Neuronal stem cell (in vitro differentiated cells): ENCODE data around the gene NRF1. TPM values are rescaled to one million over a fixed set of nuclear protein-coding genes. Genes with fewer than 3 reads are reported as not detected.
"Not testable (repeated sequence)": the region's sequence is repeated elsewhere in the genome, so short reads cannot be mapped to it uniquely, and the experiment has no call there.

ENCODE experiments used
- DNase-seq: peaks from one replicate; pipeline ENCODE4 v3.0.0-alpha.2; 2013; ENCODE audit warnings: low spot score
- H2AFZ ChIP-seq: one replicate; pipeline ENCODE4 v1.6.1; 2013; ENCODE audit warnings: mild to moderate bottlenecking, low read length, inconsistent platforms
- H2AK5ac ChIP-seq: 2 replicates; pipeline ENCODE4 v1.6.1; 2013; ENCODE audit warnings: low read depth, mild to moderate bottlenecking, inconsistent platforms, low read length, moderate library complexity, mixed read lengths
- H2BK120ac ChIP-seq: 2 replicates; pipeline ENCODE4 v1.6.1; 2013; ENCODE audit warnings: low read depth, mild to moderate bottlenecking, inconsistent platforms, low read length, moderate library complexity, mixed read lengths
- H2BK12ac ChIP-seq: one replicate; pipeline ENCODE4 v1.6.1; 2013; ENCODE audit warnings: low read length, inconsistent platforms
- H2BK15ac ChIP-seq: 2 replicates; pipeline ENCODE4 v1.6.1; 2013; ENCODE audit warnings: mild to moderate bottlenecking, low read length, inconsistent platforms, mixed read lengths
- H2BK5ac ChIP-seq: one replicate; pipeline ENCODE4 v1.6.1; 2013; ENCODE audit warnings: inconsistent platforms, mild to moderate bottlenecking, low read length, moderate library complexity
- H3K14ac ChIP-seq: one replicate; pipeline ENCODE4 v1.6.1; 2013; ENCODE audit warnings: low read length, inconsistent platforms
- H3K18ac ChIP-seq: 2 replicates; pipeline ENCODE4 v1.6.1; 2013; ENCODE audit warnings: low read length, inconsistent platforms
- H3K23ac ChIP-seq: 2 replicates; pipeline ENCODE4 v1.6.1; 2013; ENCODE audit warnings: low read depth, mild to moderate bottlenecking, mixed read lengths, low read length, inconsistent platforms; ENCODE audit not compliant: poor library complexity
- H3K27ac ChIP-seq: replicated peaks from 3 replicates; pipeline ENCODE4 v1.5.1; 2013; ENCODE audit warnings: low read length, inconsistent platforms
- H3K27me3 ChIP-seq, 3 experiments: 2 replicates each; pipeline ENCODE4 v1.6.1; 2013; ENCODE audit warnings: low read length in 3 of 3, mild to moderate bottlenecking in 2 of 3, inconsistent platforms in 1 of 3, low read depth in 1 of 3, mixed read lengths in 1 of 3, moderate library complexity in 1 of 3; ENCODE audit not compliant: control insufficient read depth in 3 of 3, insufficient read depth in 3 of 3
- H3K36me3 ChIP-seq, 2 donors: replicated peaks in 1 of 2; 2 replicates each; pipeline ENCODE4 v1.6.1; 2013; ENCODE audit warnings: low read length in 2 of 2; ENCODE audit not compliant: control insufficient read depth in 2 of 2, insufficient read depth in 2 of 2
- H3K4ac ChIP-seq: 2 replicates; pipeline ENCODE4 v1.6.1; 2013; ENCODE audit warnings: inconsistent platforms, mild to moderate bottlenecking, low read length, moderate library complexity
- H3K4me1 ChIP-seq, 2 donors: 1 replicate in 1 of 2; 2 replicates in 1 of 2; pipeline ENCODE4 v1.6.1; 2013; ENCODE audit warnings: low read length in 2 of 2, low read depth in 1 of 2; ENCODE audit not compliant: control insufficient read depth in 2 of 2, insufficient read depth in 1 of 2
- H3K4me2 ChIP-seq: one replicate; pipeline ENCODE4 v1.6.1; 2013; ENCODE audit warnings: mild to moderate bottlenecking, low read length, inconsistent platforms; ENCODE audit not compliant: insufficient read depth, poor library complexity, severe bottlenecking
- H3K4me3 ChIP-seq, 2 donors: 2 replicates each; pipeline ENCODE4 v1.5.1; 2013; ENCODE audit warnings: low read length in 2 of 2, mild to moderate bottlenecking in 2 of 2, inconsistent platforms in 1 of 2, moderate library complexity in 1 of 2
- H3K79me1 ChIP-seq: one replicate; pipeline ENCODE4 v1.6.1; 2013; ENCODE audit warnings: low read depth, mild to moderate bottlenecking, inconsistent platforms, low read length, moderate library complexity
- H3K9ac ChIP-seq: one replicate; pipeline ENCODE4 v1.6.1; 2013; ENCODE audit warnings: mild to moderate bottlenecking, low read depth, low read length, inconsistent platforms; ENCODE audit not compliant: poor library complexity
- H3K9me3 ChIP-seq, 2 donors: replicated peaks in 1 of 2; 2 replicates each; pipeline versions ENCODE3 to v1.6.1; 2013; ENCODE audit warnings: low read length in 2 of 2, mild to moderate bottlenecking in 2 of 2, inconsistent platforms in 1 of 2, low read depth in 1 of 2, mixed read lengths in 1 of 2, moderate library complexity in 1 of 2; ENCODE audit not compliant: control insufficient read depth in 2 of 2, insufficient read depth in 1 of 2
- H4K8ac ChIP-seq: one replicate; pipeline ENCODE4 v1.6.1; 2013; ENCODE audit warnings: low read depth, mild to moderate bottlenecking, inconsistent platforms, low read length, moderate library complexity
- H4K91ac ChIP-seq: one replicate; pipeline ENCODE4 v1.6.1; 2013; ENCODE audit warnings: low read length, low read depth, mild to moderate bottlenecking, inconsistent platforms; ENCODE audit not compliant: poor library complexity
- WGBS, 2 donors: extraction: QIAGEN DNeasy Blood & Tissue Kit; methylation state at CpG; one replicate each; pipeline ENCODE4 v1.1.7; 2013; ENCODE audit warnings: missing lambda C conversion rate in 2 of 2, mixed read lengths in 1 of 2; ENCODE audit not compliant: insufficient read length in 2 of 2, insufficient replicate concordance in 1 of 2; ENCODE audit errors: extremely low coverage in 2 of 2; 5-methylcytosine and 5-hydroxymethylcytosine counted together
- polyA plus RNA-seq, 2 experiments: library from polyadenylated mRNA; stranded (reverse); fragments of 200-250 nt; gene quantifications; one replicate each; pipeline ENCODE4 v1.2.3, GENCODE V29; 2013

NRF1 gene
- polyA plus RNA-seq (2013, experiment 1 of 2): 14.3 TPM
- 14.5 TPM for polyA plus RNA-seq (2013, experiment 2 of 2)

DNA sequence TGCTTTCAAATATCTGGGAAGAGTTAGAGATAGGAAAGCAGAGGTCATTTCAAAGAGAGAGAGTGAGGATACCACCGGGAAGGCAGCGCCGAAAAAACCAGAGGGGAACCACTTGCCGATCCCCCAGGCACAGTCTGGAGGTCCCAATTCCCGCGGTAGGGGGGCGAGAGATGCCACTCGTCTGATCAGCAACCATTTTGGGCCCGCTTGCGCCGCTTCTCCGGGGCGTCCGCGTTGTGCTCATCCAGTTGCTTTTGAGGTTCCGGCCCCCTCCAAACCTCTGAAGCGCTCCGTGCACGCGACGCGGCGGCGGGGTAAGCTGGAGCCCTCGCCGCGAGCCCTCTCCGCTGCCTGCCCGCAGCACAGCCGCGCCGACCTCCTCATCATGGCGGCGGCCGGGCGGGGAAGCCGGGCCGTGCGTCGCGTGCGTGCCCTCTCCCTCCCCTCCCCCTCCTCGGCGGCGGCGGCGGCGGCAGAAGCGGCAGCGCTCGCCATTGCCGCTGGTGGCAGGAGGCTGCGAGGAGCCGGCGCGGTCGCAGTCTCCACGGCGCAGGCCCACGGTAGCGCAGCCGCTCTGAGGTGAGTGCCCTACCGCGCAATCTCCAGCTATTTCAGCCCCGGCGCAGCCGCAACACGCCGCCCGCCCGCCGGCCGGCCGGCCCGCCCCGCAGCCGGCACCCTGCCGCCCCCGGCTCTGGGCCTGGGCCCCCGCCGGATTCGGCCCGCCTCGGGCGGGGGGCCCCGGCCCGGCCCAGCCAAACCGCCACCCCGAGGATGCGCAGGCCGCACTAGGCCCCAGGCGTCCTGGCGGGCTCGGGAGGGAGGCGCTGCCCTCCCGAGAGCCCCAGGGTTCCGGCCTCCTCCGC is at the start of gene NRF1:
Gene NRF1 (plus strand): TSS at position 475 of the 866 bp plus-strand sequence. CDS start 45,632 bp downstream, outside the sequence.
- H2AFZ ChIP-seq: peak within 1 kb of the TSS; percentile 98
- DNase-seq: peak; percentile 86
- H3K18ac ChIP-seq: peak within 1 kb of the TSS; percentile 99

GRCh38 chr7:129566323-129566722 is 45.2 kb upstream of the NRF1 start:
- H3K4me1 ChIP-seq, H3K14ac ChIP-seq, H3K23ac ChIP-seq, H3K18ac ChIP-seq, H3K4ac ChIP-seq, H2AFZ ChIP-seq, H2BK120ac ChIP-seq, H2BK5ac ChIP-seq, H3K27me3 ChIP-seq, H3K4me2 ChIP-seq, H2BK15ac ChIP-seq, H3K27ac ChIP-seq, H4K8ac ChIP-seq, H3K4me3 ChIP-seq, H3K36me3 ChIP-seq, DNase-seq, H4K91ac ChIP-seq, H2BK12ac ChIP-seq, H2AK5ac ChIP-seq, H3K9me3 ChIP-seq, H3K9ac ChIP-seq, H3K79me1 ChIP-seq: not testable (repeated sequence)
- WGBS, 2 donors: no CpG with 5 or more reads among the region's 2 CpGs

More for the DNA sequence above, at the start of gene NRF1:
- H3K27me3 ChIP-seq: no peaks in the 10 kb centered on the region
- peak within 1 kb of the TSS; percentile 41 for H2AK5ac ChIP-seq
- peaks cover 2 to 15% of the 10 kb centered on the region in 2 donors for H3K4me1 ChIP-seq
- no peak within 1 kb of the TSS for H2BK12ac ChIP-seq
- H2BK5ac ChIP-seq: peak within 1 kb of the TSS; percentile 98
- H3K9ac ChIP-seq: peak within 1 kb of the TSS; percentile 97
- peaks cover 11 to 40% of the 10 kb centered on the region in 2 donors for H3K36me3 ChIP-seq
- WGBS, 2 donors: no CpG with 5 or more reads among the region's 98 CpGs
- H4K8ac ChIP-seq: peak within 1 kb of the TSS; percentile 29
- H4K91ac ChIP-seq: peak within 1 kb of the TSS; percentile 59
- peak within 1 kb of the TSS; percentile 99 for H3K23ac ChIP-seq
- peaks cover 8% of the 10 kb centered on the region for H3K79me1 ChIP-seq
- H3K4me2 ChIP-seq: peak within 1 kb of the TSS; percentile 79
- no peak within 1 kb of the TSS for H2BK15ac ChIP-seq
- peak within 1 kb of the TSS; percentile 82 to 95 for H3K4me3 ChIP-seq
- peak within 1 kb of the TSS; percentile 16 for H2BK120ac ChIP-seq
- H3K14ac ChIP-seq: peak within 1 kb of the TSS; percentile 94
- H3K9me3 ChIP-seq: peaks cover 0 to 4% of the 10 kb centered on the region in 2 donors
- H3K27ac ChIP-seq: peak within 1 kb of the TSS; percentile 91
- peak within 1 kb of the TSS; percentile 54 for H3K4ac ChIP-seq

DNA sequence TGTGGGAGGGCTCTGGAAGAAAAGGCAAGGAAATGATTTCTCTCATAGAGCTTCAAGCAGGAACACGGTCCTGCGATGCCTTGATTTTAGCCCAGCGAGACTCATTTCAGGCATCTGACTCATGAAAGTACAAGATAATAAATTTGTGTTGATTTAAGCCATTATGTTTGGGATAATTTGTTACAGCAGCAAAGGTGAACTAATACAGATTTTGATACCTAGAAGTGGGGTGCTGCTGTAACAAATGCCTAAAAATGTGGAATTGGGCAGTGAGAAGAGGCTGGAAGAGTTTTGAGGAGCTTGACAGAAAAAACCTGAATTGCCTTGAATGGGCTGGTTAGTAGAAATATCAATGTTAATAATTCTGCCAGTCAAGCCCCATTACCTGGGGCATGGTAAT is 44.1 kb upstream of the NRF1 start:
- Histone ChIP-seq H3K4ac (no peak overlapping the region), H3K4me2 (no peak overlapping the region), H3K14ac (no peak overlapping the region), H2BK15ac (no peak overlapping the region), H3K36me3 (no peaks in the 10 kb centered on the region), H3K18ac (no peak overlapping the region), H2BK12ac (no peak overlapping the region), H3K27me3 (no peaks in the 10 kb centered on the region), H3K23ac (no peak overlapping the region), H3K4me3 (no peak overlapping the region), H3K9ac (no peak overlapping the region), H3K4me1 (no peaks in the 10 kb centered on the region), H3K9me3 (no peaks in the 10 kb centered on the region), H4K8ac (no peak overlapping the region), H2AK5ac (no peak overlapping the region), H2BK120ac (no peak overlapping the region), H4K91ac (no peak overlapping the region), H2BK5ac (no peak overlapping the region), H2AFZ (no peak overlapping the region), H3K27ac (no peak overlapping the region), H3K79me1 (no peaks in the 10 kb centered on the region)
- no peak for DNase-seq
- WGBS, 2 donors: no CpG with 5 or more reads among the region's 3 CpGs

DNA sequence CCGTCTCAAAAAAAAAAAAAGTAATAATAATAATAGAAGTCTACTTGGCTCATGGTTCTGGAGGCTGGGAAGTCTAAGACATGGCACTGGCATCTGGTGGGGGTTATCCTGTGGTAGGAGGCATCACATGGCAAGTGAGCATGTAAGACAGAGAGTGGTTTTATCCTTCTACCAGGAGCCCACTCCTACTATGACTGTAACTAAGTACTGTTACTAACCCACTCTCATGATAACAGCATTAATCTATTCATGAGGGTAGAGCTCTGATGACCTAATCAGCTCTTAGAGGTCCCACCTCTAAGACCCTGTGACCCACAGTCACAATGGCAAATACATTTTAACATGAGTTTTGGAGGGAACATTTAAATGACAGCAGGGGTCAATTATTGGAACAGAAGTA is 43.3 kb upstream of the NRF1 start:
- Histone ChIP-seq H3K79me1 (no peaks in the 10 kb centered on the region), H3K18ac (no peak overlapping the region), H2BK15ac (no peak overlapping the region), H3K4ac (no peak overlapping the region), H3K27me3 (no peaks in the 10 kb centered on the region), H2AFZ (no peak overlapping the region), H4K91ac (no peak overlapping the region), H3K27ac (no peak overlapping the region), H2BK5ac (no peak overlapping the region), H2BK120ac (no peak overlapping the region), H3K23ac (no peak overlapping the region), H2AK5ac (no peak overlapping the region), H3K9me3 (no peaks in the 10 kb centered on the region), H4K8ac (no peak overlapping the region), H3K9ac (no peak overlapping the region), H3K36me3 (no peaks in the 10 kb centered on the region), H3K14ac (no peak overlapping the region), H3K4me1 (no peaks in the 10 kb centered on the region), H3K4me2 (no peak overlapping the region), H3K4me3 (no peak overlapping the region), H2BK12ac (no peak overlapping the region)
- WGBS, 2 donors: no CpG with 5 or more reads among the region's 1 CpG
- DNase-seq: no peak
